HG02759 (cell line): ENCODE results near the gene TAOK1.

Experiments used
- ATAC-seq: cut with Tn5 transposase; IDR thresholded peaks from one replicate; pipeline ENCODE4 v1.9.1; 2021; ENCODE audit warnings: mild to moderate bottlenecking, moderate library complexity; ENCODE audit not compliant: unreplicated experiment

The TAOK1 gene

GRCh38 chr17:29593591-29594518 is 203.7 kb downstream of the TAOK1 start:
- no peak for ATAC-seq

- no peak for ATAC-seq
Observed at GRCh38 chr17:29594519-29595090, 204.4 kb downstream of the TAOK1 start.

- no peak for ATAC-seq
Observed at GRCh38 chr17:29595107-29595942, 205.2 kb downstream of the TAOK1 start.

GRCh38 chr17:29595943-29596774 is 206.0 kb downstream of the TAOK1 start:
- ATAC-seq, result no peak

GRCh38 chr17:29596811-29597210 is 206.6 kb downstream of the TAOK1 start:
- no peak for ATAC-seq

GRCh38 chr17:29597361-29598172 is 207.4 kb downstream of the TAOK1 start:
- no peak for ATAC-seq
